Smooth muscle cell (in vitro differentiated cells): Measurements from ENCODE around the gene SLC23A2. TPM values are rescaled to one million over a fixed set of nuclear protein-coding genes. Genes with fewer than 3 reads are reported as not detected.
A peak's percentile ranks its signal among the peaks of the same experiment; 100 is the strongest.

Source experiments
- DNase-seq: peaks from one replicate; lab custom pipeline; 2025; ENCODE audit not compliant: unreplicated experiment; lab: John Stamatoyannopoulos, UW
- H2AFZ ChIP-seq: fragments of 200-600 bp; sonication (generic); 2 replicates; pipeline ENCODE4 v1.6.0; 2016; ENCODE audit warnings: antibody characterized with exemption, low read depth, mild to moderate bottlenecking
- H3F3A ChIP-seq: fragments of 200-600 bp; sonication (generic); 2 replicates; pipeline ENCODE4 v1.6.0; 2017; ENCODE audit warnings: antibody characterized with exemption, low read depth
- H3K27ac ChIP-seq: fragments of 200-600 bp; sonication (generic); 2 replicates; pipeline ENCODE4 v1.5.1; 2016; ENCODE audit warnings: low read depth, mild to moderate bottlenecking
- H3K27me3 ChIP-seq: fragments of 200-600 bp; sonication (generic); 2 replicates; pipeline ENCODE4 v1.6.1; 2016; ENCODE audit warnings: low read depth, mild to moderate bottlenecking
- H3K36me3 ChIP-seq: fragments of 200-600 bp; sonication (generic); 2 replicates; pipeline ENCODE4 v1.5.1; 2016; ENCODE audit warnings: low read depth
- H3K4me1 ChIP-seq: fragments of 200-600 bp; sonication (generic); 2 replicates; pipeline ENCODE4 v1.5.1; 2016; ENCODE audit warnings: low read depth
- H3K4me2 ChIP-seq: fragments of 200-600 bp; sonication (generic); 2 replicates; pipeline ENCODE4 v1.6.0; 2016; ENCODE audit warnings: mild to moderate bottlenecking
- H3K4me3 ChIP-seq: fragments of 200-600 bp; sonication (generic); 2 replicates; pipeline ENCODE4 v1.5.1; 2016; ENCODE audit warnings: mild to moderate bottlenecking
- H3K79me2 ChIP-seq: fragments of 200-600 bp; sonication (generic); 2 replicates; pipeline ENCODE4 v1.6.0; 2016; ENCODE audit warnings: low read depth, mild to moderate bottlenecking
- H3K9ac ChIP-seq: fragments of 200-600 bp; sonication (generic); 2 replicates; pipeline ENCODE4 v1.6.0; 2016; ENCODE audit warnings: low read depth
- H3K9me3 ChIP-seq: fragments of 200-600 bp; sonication (generic); replicated peaks from 2 replicates; pipeline ENCODE4 v1.5.1; 2016; ENCODE audit warnings: low read depth
- H4K20me1 ChIP-seq: fragments of 200-600 bp; sonication (generic); 2 replicates; pipeline ENCODE4 v1.6.0; 2016; ENCODE audit warnings: low read depth
- WGBS: methylation state at CpG from one replicate; pipeline ENCODE4 v1.1.7; 2016; ENCODE audit warnings: low lambda C conversion rate; 5-methylcytosine and 5-hydroxymethylcytosine counted together
- polyA plus RNA-seq: library from polyadenylated mRNA; unstranded; fragments of >200 nt; fragmentation: Nextera tagmentation; extraction: Ambion mirVana; gene quantifications from 2 replicates; pipeline ENCODE4 v1.2.1, GENCODE V29; 2016
- total RNA-seq: library from RNA; depleted of rRNA; stranded (reverse); fragments of >200 nt; gene quantifications from 2 replicates; pipeline ENCODE4 v1.2.3, GENCODE V29; 2014
- TF ChIP-seq, protein P1 (sequence below): fragments of 200-600 bp; sonication (generic); IDR thresholded peaks from 2 replicates; pipeline ENCODE4 v1.5.1; 2017; ENCODE audit warnings: borderline replicate concordance, mild to moderate bottlenecking, antibody characterized with exemption; ENCODE audit not compliant: insufficient read depth, poor library complexity, severe bottlenecking

The SLC23A2 gene
- total and polyA plus RNA-seq, 2 experiments from 2014 or later, result 1.4 to 5.0 TPM

DNA sequence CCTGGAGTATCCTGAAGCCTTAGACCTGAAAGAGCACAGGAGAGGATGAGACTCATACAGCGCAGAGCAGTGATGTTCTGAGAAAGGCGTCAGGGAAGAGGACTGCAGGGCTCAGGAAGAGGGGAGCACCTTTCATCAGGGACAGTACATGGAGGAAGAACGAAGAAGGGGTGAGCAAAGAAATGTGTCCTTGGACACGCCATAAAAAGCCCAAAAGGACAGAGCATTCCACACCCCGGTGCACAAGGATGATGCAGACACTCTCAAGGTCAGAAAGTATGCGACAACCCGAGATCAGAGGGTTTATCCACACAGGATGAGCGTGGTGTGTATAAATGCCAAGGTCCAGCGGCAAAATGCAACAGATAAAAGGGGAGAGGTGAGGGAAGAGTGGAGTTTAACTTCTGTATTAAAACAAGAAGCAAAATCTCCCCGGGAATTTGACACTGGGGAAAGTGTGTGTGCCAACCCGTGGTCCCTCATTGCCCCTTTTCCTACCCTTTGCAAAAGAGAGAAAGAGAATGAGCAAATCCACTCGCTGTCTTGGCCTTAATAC, 64.4 kb downstream of the SLC23A2 start:
- Histone ChIP-seq H4K20me1 (no peaks in the 10 kb centered on the region), H3K27me3 (no peaks in the 10 kb centered on the region), H3K36me3 (no peaks in the 10 kb centered on the region), H3K9me3 (no peaks in the 10 kb centered on the region), H3F3A (no peaks in the 10 kb centered on the region), H3K4me1 (no peaks in the 10 kb centered on the region), H3K4me3 (no peak overlapping the region), H3K9ac (no peak overlapping the region), H3K79me2 (no peaks in the 10 kb centered on the region), H2AFZ (no peak overlapping the region), H3K27ac (no peak overlapping the region), H3K4me2 (no peak overlapping the region)
- 89% methylated on average over 12 of the region's 12 CpGs for WGBS
- TF ChIP-seq, protein P1, sequence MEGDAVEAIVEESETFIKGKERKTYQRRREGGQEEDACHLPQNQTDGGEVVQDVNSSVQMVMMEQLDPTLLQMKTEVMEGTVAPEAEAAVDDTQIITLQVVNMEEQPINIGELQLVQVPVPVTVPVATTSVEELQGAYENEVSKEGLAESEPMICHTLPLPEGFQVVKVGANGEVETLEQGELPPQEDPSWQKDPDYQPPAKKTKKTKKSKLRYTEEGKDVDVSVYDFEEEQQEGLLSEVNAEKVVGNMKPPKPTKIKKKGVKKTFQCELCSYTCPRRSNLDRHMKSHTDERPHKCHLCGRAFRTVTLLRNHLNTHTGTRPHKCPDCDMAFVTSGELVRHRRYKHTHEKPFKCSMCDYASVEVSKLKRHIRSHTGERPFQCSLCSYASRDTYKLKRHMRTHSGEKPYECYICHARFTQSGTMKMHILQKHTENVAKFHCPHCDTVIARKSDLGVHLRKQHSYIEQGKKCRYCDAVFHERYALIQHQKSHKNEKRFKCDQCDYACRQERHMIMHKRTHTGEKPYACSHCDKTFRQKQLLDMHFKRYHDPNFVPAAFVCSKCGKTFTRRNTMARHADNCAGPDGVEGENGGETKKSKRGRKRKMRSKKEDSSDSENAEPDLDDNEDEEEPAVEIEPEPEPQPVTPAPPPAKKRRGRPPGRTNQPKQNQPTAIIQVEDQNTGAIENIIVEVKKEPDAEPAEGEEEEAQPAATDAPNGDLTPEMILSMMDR, result no peak
- DNase-seq, result no peak

DNA sequence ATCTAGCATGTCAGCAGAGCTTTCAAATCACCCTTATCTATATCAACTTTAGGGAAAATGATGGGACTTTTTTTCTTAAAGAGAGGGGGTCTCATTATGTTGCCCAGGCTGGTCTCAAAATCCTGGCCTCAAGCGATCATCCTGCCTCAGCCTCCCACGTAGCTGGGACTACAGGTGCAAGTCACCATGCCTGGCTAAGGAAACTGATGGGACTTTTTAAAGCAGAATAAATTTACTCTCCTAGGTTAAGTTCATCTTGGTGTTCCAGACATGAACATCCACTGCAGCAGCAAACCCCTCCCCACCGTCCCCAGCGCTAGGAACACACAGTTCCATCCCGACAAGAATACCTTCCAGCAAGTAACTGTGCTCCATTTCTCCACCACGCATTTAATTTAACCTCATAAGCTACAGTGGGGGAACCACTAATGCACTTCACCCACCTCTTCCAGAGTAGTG, 64.9 kb downstream of the SLC23A2 start:
- Histone ChIP-seq H3F3A (no peaks in the 10 kb centered on the region), H3K9me3 (no peaks in the 10 kb centered on the region), H3K36me3 (no peaks in the 10 kb centered on the region), H3K79me2 (no peaks in the 10 kb centered on the region), H3K9ac (no peak overlapping the region), H3K4me1 (no peaks in the 10 kb centered on the region), H3K27me3 (no peaks in the 10 kb centered on the region), H4K20me1 (no peaks in the 10 kb centered on the region), H2AFZ (no peak overlapping the region), H3K4me3 (no peak overlapping the region), H3K4me2 (no peak overlapping the region), H3K27ac (no peak overlapping the region)
- no peak for DNase-seq
- WGBS, result 94% methylated on average over 6 of the region's 6 CpGs
- TF ChIP-seq, protein P1, result no peak

DNA sequence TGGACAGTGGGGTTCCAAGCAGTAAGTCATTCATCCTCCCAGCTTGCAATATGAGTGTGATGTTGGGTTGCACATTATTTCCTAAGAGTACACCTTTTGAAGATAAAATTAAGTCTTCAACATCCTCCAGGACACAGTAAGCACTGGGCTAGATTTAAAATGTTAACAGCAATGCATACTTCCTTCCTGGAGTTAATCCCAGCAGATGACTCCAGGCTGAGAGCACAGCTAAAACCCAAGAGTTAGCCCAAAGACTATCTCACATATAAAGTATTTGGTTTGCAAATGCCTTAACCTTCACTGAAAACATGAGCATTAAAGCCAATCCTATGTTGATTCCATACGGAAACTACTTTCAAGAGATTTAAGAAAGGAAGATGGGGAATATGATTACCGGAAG, 69.2 kb downstream of the SLC23A2 start:
- H3K4me3 ChIP-seq, result no peak overlapping the region
- 57% methylated on average over 2 of the region's 2 CpGs for WGBS
- peak overlapping the region; percentile 11 for H3K4me2 ChIP-seq
- H3K36me3 ChIP-seq, result no peaks in the 10 kb centered on the region
- H3K27me3 ChIP-seq, result no peaks in the 10 kb centered on the region
- DNase-seq, result no peak
- H3F3A ChIP-seq, result no peaks in the 10 kb centered on the region
- H3K9me3 ChIP-seq, result no peaks in the 10 kb centered on the region
- no peaks in the 10 kb centered on the region for H4K20me1 ChIP-seq
- no peak overlapping the region for H2AFZ ChIP-seq
- no peaks in the 10 kb centered on the region for H3K4me1 ChIP-seq
- no peak overlapping the region for H3K27ac ChIP-seq
- no peaks in the 10 kb centered on the region for H3K79me2 ChIP-seq
- no peak overlapping the region for H3K9ac ChIP-seq
- TF ChIP-seq, protein P1, result no peak
